Activated CD4-positive, alpha-beta T cell treated with anti-CD3 and anti-CD28 coated beads for 24 hours (primary cell): Measurements from ENCODE around the gene PCYT2.

Experiments
- DNase-seq, 2 donors: peaks; one replicate each; pipeline ENCODE4 v3.0.0-alpha.2; 2020; ENCODE audit warnings: low read depth in 2 of 2

PCYT2 gene

GRCh38 chr17:81858967-81859905, 52.0 kb downstream of the PCYT2 start:
- DNase-seq: no peak

GRCh38 chr17:81858170-81858966, 52.8 kb downstream of the PCYT2 start:
- no peak for DNase-seq

GRCh38 chr17:81854974-81855774, 56.0 kb downstream of the PCYT2 start:
- DNase-seq: no peak

GRCh38 chr17:81852237-81852636, 59.0 kb downstream of the PCYT2 start:
- DNase-seq: no peak

DNA sequence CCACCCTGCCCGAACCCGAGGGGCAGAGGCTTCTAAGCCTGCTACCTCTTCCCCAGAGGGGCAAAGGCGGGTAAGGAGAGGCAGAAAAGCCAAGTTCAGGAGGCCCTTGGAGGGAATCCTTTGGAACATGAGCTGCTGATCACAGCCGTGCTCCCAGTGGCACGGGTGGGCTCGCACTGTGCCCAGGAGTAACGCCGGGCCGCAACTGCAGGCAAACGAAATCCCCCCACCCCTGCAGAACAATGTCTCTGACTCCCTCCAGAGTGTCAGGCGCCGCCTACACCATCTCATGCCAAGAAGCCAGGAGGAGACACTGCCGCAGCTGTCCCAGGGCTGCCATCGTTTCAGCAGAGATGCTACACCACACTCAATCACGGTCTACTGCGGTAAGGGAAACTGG, 59.8 kb downstream of the PCYT2 start:
- no peak for DNase-seq
